Measurements from ENCODE around the gene WDFY4. TPM values are rescaled to one million over a fixed set of nuclear protein-coding genes. Genes with fewer than 3 reads are reported as not detected.

The WDFY4 gene
- total RNA-seq, 4 donors from 2014 or later = 5.0 to 16.5 (median 8.8) TPM

- Histone ChIP-seq H3K4me3 (no peak overlapping the region), H3K27me3 (no peaks in the 10 kb centered on the region), H3K27ac (no peak overlapping the region), H3K4me1 (peaks cover 0 to 3% (median 0%) of the 10 kb centered on the region in 4 donors), H3K9me3 (no peaks in the 10 kb centered on the region), H3K36me3 (no peaks in the 10 kb centered on the region)
- no peak for TF ChIP-seq CTCF (IDR thresholded peaks at IDR 0.05)
- no peak for TF ChIP-seq POLR2A (IDR thresholded peaks at IDR 0.05)
- no peak for TF ChIP-seq EP300 (IDR thresholded peaks at IDR 0.05)
- 53 to 62% methylated on average over 2 of the region's 2 CpGs for WGBS, 2 donors
- DNase-seq (ENCODE audit: low spot score in 2 of 2) = no peak
These were observed 97.7 kb downstream of the WDFY4 start for GRCh38 chr10:48782386-48782785.

- peaks cover 0 to 3% (median 0%) of the 10 kb centered on the region in 4 donors for H3K4me1 ChIP-seq
- H3K4me3 ChIP-seq = no peak overlapping the region
- no peak for TF ChIP-seq CTCF (IDR thresholded peaks at IDR 0.05)
- TF ChIP-seq POLR2A (IDR thresholded peaks at IDR 0.05) = no peak
- TF ChIP-seq EP300 (IDR thresholded peaks at IDR 0.05) = no peak
- DNase-seq (ENCODE audit: low spot score in 2 of 2) = no peak
- no peaks in the 10 kb centered on the region for H3K27me3 ChIP-seq
- no peaks in the 10 kb centered on the region for H3K36me3 ChIP-seq
- no peak overlapping the region for H3K27ac ChIP-seq
- no peaks in the 10 kb centered on the region for H3K9me3 ChIP-seq
- 47% methylated on average over 2 of the region's 2 CpGs for WGBS, 2 donors
These were observed 99.4 kb downstream of the WDFY4 start for GRCh38 chr10:48784031-48784430.

- WGBS, 2 donors = 72 to 75% methylated on average over 2 of the region's 2 CpGs
- H3K27me3 ChIP-seq = no peaks in the 10 kb centered on the region
- H3K36me3 ChIP-seq = no peaks in the 10 kb centered on the region
- H3K4me1 ChIP-seq = peaks cover 0 to 3% (median 0%) of the 10 kb centered on the region in 4 donors
- TF ChIP-seq POLR2A (IDR thresholded peaks at IDR 0.05) (no peak), EP300 (IDR thresholded peaks at IDR 0.05) (no peak), CTCF (IDR thresholded peaks at IDR 0.05) (no peak)
- no peak for DNase-seq (ENCODE audit: low spot score in 2 of 2)
- H3K9me3 ChIP-seq = no peaks in the 10 kb centered on the region
- no peak overlapping the region for H3K27ac ChIP-seq
- no peak overlapping the region for H3K4me3 ChIP-seq
These were observed 101.1 kb downstream of the WDFY4 start for GRCh38 chr10:48785796-48786195.

GRCh38 chr10:48786606-48787282 is 102.1 kb downstream of the WDFY4 start:
- TF ChIP-seq CTCF (IDR thresholded peaks at IDR 0.05) (no peak), EP300 (IDR thresholded peaks at IDR 0.05) (no peak), POLR2A (IDR thresholded peaks at IDR 0.05) (no peak)

GRCh38 chr10:48788554-48788953 is 103.9 kb downstream of the WDFY4 start:
- Histone ChIP-seq H3K27ac (no peak overlapping the region), H3K27me3 (no peaks in the 10 kb centered on the region), H3K9me3 (no peaks in the 10 kb centered on the region), H3K36me3 (no peaks in the 10 kb centered on the region), H3K4me1 (peaks cover 0 to 7% (median 0%) of the 10 kb centered on the region in 4 donors), H3K4me3 (no peak overlapping the region)
- no peak for TF ChIP-seq CTCF (IDR thresholded peaks at IDR 0.05)
- TF ChIP-seq POLR2A (IDR thresholded peaks at IDR 0.05) = no peak
- TF ChIP-seq EP300 (IDR thresholded peaks at IDR 0.05) = no peak
- no peak for DNase-seq (ENCODE audit: low spot score in 2 of 2)
- WGBS, 2 donors = 89 to 93% methylated on average over 5 of the region's 5 CpGs

More at GRCh38 chr10:48786606-48787282, 102.1 kb downstream of the WDFY4 start:
- Histone ChIP-seq H3K36me3 (no peaks in the 10 kb centered on the region), H3K27me3 (no peaks in the 10 kb centered on the region), H3K9me3 (no peaks in the 10 kb centered on the region), H3K4me1 (peaks cover 0 to 3% (median 0%) of the 10 kb centered on the region in 4 donors), H3K27ac (no peak overlapping the region), H3K4me3 (no peak overlapping the region)
- no peak for DNase-seq (ENCODE audit: low spot score in 2 of 2)
- WGBS, 2 donors = 61 to 74% methylated on average over 4 of the region's 4 CpGs
